Measurements from ENCODE around the gene SERINC3.
A peak's percentile ranks its signal among the peaks of the same experiment; 100 is the strongest.

The SERINC3 gene

DNA sequence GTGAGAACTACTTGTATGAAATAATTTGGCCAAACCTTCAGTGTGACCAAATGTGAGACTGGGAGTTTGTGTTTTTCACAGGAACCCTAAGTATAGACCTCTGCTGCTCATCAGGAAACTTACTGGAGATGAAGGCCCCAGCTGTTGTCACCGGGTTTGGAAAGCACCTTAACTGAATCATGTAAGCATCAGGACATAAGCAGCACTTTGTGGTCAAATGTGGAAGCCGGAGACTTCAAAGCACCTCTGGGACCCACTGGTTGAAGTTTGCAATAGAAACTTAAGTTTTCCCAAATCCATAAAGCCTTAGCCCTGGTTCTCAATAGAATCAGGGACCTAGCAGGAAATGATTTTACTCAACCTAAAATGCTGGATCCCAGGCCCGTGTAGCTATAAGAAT is 31.9 kb downstream of the SERINC3 start:
- Histone ChIP-seq H3K79me2 (ENCODE audit: low read length) (no peaks in the 10 kb centered on the region), H3K4me3 (ENCODE audit: low read length) (no peak overlapping the region), H3K4me2 (ENCODE audit: low read depth, low read length) (peak overlapping the region; percentile 43; the same call in 1 of the 2 replicates), H2AFZ (ENCODE audit: low read length) (no peak overlapping the region), H3K36me3 (replicated peaks; ENCODE audit: insufficient read depth, low read length) (no peaks in the 10 kb centered on the region), H3F3A (ENCODE audit: insufficient read depth, low read length) (peaks cover 13% of the 10 kb centered on the region), H3K9me3 (replicated peaks; ENCODE audit: insufficient read depth, low read length) (no peaks in the 10 kb centered on the region), H3K9ac (ENCODE audit: low read length) (peak overlapping the region; percentile 11; the same call in 1 of the 2 replicates), H3K4me1 (ENCODE audit: low read length) (peaks cover 32% of the 10 kb centered on the region), H3K27ac (ENCODE audit: low read length) (peak overlapping the region; percentile 86), H3K9me2 (replicated peaks; ENCODE audit: insufficient read depth, low read length) (no peaks in the 10 kb centered on the region), H3K27me3 (replicated peaks; ENCODE audit: insufficient read depth, low read length) (no peaks in the 10 kb centered on the region), H4K20me1 (ENCODE audit: insufficient read depth, low read length) (no peaks in the 10 kb centered on the region)
- peak; percentile 86 for DNase-seq
- TF ChIP-seq, protein P1, sequence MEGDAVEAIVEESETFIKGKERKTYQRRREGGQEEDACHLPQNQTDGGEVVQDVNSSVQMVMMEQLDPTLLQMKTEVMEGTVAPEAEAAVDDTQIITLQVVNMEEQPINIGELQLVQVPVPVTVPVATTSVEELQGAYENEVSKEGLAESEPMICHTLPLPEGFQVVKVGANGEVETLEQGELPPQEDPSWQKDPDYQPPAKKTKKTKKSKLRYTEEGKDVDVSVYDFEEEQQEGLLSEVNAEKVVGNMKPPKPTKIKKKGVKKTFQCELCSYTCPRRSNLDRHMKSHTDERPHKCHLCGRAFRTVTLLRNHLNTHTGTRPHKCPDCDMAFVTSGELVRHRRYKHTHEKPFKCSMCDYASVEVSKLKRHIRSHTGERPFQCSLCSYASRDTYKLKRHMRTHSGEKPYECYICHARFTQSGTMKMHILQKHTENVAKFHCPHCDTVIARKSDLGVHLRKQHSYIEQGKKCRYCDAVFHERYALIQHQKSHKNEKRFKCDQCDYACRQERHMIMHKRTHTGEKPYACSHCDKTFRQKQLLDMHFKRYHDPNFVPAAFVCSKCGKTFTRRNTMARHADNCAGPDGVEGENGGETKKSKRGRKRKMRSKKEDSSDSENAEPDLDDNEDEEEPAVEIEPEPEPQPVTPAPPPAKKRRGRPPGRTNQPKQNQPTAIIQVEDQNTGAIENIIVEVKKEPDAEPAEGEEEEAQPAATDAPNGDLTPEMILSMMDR (IDR thresholded peaks at IDR 0.05; ENCODE audit: low read length), result no peak
- TF ChIP-seq EZH2 (optimal IDR thresholded peaks at IDR 0.05; ENCODE audit: low read depth, low read length), result no peak
- TF ChIP-seq EZH2phosphoT487 (IDR thresholded peaks at IDR 0.05; ENCODE audit: low read length), result no peak

- Histone ChIP-seq H3K36me3 (replicated peaks; ENCODE audit: insufficient read depth, low read length) (no peaks in the 10 kb centered on the region), H3K4me1 (ENCODE audit: low read length) (peaks cover 32% of the 10 kb centered on the region), H3K27ac (ENCODE audit: low read length) (peak overlapping the region; percentile 86; the same call in 1 of the 2 replicates), H3K9ac (ENCODE audit: low read length) (peak overlapping the region; percentile 11; the same call in 1 of the 2 replicates), H4K20me1 (ENCODE audit: insufficient read depth, low read length) (no peaks in the 10 kb centered on the region), H3K4me3 (ENCODE audit: low read length) (no peak overlapping the region), H3K9me2 (replicated peaks; ENCODE audit: insufficient read depth, low read length) (no peaks in the 10 kb centered on the region), H3K27me3 (replicated peaks; ENCODE audit: insufficient read depth, low read length) (no peaks in the 10 kb centered on the region), H3K79me2 (ENCODE audit: low read length) (no peaks in the 10 kb centered on the region), H3K4me2 (ENCODE audit: low read depth, low read length) (peak overlapping the region; percentile 43; the same call in 1 of the 2 replicates), H3F3A (ENCODE audit: insufficient read depth, low read length) (peaks cover 13% of the 10 kb centered on the region), H2AFZ (ENCODE audit: low read length) (no peak overlapping the region), H3K9me3 (replicated peaks; ENCODE audit: insufficient read depth, low read length) (no peaks in the 10 kb centered on the region)
- no peak for DNase-seq
- TF ChIP-seq, protein P1 (IDR thresholded peaks at IDR 0.05; ENCODE audit: low read length), result no peak
- no peak for TF ChIP-seq EZH2 (optimal IDR thresholded peaks at IDR 0.05; ENCODE audit: low read depth, low read length)
- no peak for TF ChIP-seq EZH2phosphoT487 (IDR thresholded peaks at IDR 0.05; ENCODE audit: low read length)
Measured at GRCh38 chr20:44489223-44489622, 32.6 kb downstream of the SERINC3 start.

- DNase-seq, result no peak
- no peaks in the 10 kb centered on the region for H3K9me2 ChIP-seq (replicated peaks; ENCODE audit: insufficient read depth, low read length)
- H3K9me3 ChIP-seq (replicated peaks; ENCODE audit: insufficient read depth, low read length), result no peaks in the 10 kb centered on the region
- no peaks in the 10 kb centered on the region for H3K36me3 ChIP-seq (replicated peaks; ENCODE audit: insufficient read depth, low read length)
- peaks cover 13% of the 10 kb centered on the region for H3F3A ChIP-seq (ENCODE audit: insufficient read depth, low read length)
- H4K20me1 ChIP-seq (ENCODE audit: insufficient read depth, low read length), result no peaks in the 10 kb centered on the region
- H3K27ac ChIP-seq (ENCODE audit: low read length), result no peak overlapping the region
- H3K4me3 ChIP-seq (ENCODE audit: low read length), result no peak overlapping the region
- no peak overlapping the region for H3K9ac ChIP-seq (ENCODE audit: low read length)
- TF ChIP-seq, protein P1 (IDR thresholded peaks at IDR 0.05; ENCODE audit: low read length), result no peak
- TF ChIP-seq EZH2phosphoT487 (IDR thresholded peaks at IDR 0.05; ENCODE audit: low read length) (no peak), EZH2 (optimal IDR thresholded peaks at IDR 0.05; ENCODE audit: low read depth, low read length) (no peak)
- no peaks in the 10 kb centered on the region for H3K79me2 ChIP-seq (ENCODE audit: low read length)
- H3K27me3 ChIP-seq (replicated peaks; ENCODE audit: insufficient read depth, low read length), result no peaks in the 10 kb centered on the region
- no peak overlapping the region for H3K4me2 ChIP-seq (ENCODE audit: low read depth, low read length)
- H3K4me1 ChIP-seq (ENCODE audit: low read length), result peaks cover 32% of the 10 kb centered on the region
- H2AFZ ChIP-seq (ENCODE audit: low read length), result no peak overlapping the region
Measured at GRCh38 chr20:44488551-44488950, 33.3 kb downstream of the SERINC3 start.

All from MM.1S (cell line).